ENCODE measurements around the gene MYO5B. TPM values are rescaled to one million over a fixed set of nuclear protein-coding genes. Genes with fewer than 3 reads are reported as not detected.

MYO5B gene
- total RNA-seq, 1 donor from 2014 or later, result 0.52 TPM

DNA sequence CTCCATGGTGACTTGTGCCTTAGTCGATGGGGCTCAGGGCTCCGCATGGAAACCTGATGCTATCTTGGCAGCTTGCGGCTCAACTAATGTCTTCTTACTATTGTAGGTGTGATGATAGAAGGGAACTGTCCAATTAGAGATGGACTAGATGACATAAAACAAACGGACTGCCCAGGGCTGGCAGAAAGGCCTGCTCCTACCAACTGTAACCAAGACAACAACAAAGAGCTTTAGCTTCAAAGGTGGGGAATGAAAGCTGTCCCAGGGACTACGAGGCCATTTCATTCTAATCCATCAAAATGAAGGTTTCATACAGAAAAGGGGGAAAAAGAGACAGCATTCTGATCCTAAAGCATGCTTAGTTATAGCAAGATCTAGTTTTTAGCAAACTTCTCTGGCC lies 194.7 kb downstream of the MYO5B start:
- H3K27me3 ChIP-seq (ENCODE audit: control insufficient read depth in 3 of 3, insufficient read depth in 3 of 3, low read length in 3 of 3), result no peaks in the 10 kb centered on the region

DNA sequence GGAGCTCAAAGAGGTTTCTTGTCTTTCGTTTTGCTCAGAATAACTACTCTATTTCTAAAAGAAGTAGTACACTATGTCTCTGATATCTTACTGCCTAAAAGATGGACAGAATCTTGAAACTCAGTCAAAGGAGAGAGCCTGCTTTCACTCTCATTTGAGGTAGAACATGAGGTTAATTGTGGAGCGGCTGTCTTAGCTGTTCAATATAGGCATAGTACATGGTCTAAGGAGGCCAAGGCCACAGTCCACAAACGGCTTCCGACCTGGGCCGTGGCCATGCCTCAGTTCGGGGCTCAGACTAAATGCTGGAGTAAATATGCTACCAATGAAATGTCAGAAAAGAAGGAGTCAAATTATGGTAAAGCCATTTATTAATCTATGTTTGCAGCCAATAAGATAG lies 195.8 kb downstream of the MYO5B start:
- Histone ChIP-seq H3K4me3 (ENCODE audit: low read length in 3 of 3) (no peak overlapping the region), H3K27me3 (ENCODE audit: control insufficient read depth in 3 of 3, insufficient read depth in 3 of 3, low read length in 3 of 3) (no peaks in the 10 kb centered on the region), H3K4me1 (ENCODE audit: control insufficient read depth in 3 of 3, insufficient read depth in 3 of 3, low read length in 3 of 3) (no peaks in the 10 kb centered on the region), H3K36me3 (ENCODE audit: control insufficient read depth in 3 of 3, insufficient read depth in 3 of 3, low read length in 3 of 3) (no peaks in the 10 kb centered on the region), H3K9ac (ENCODE audit: low read depth in 1 of 3, low read length in 3 of 3) (no peak overlapping the region), H3K9me3 (ENCODE audit: control insufficient read depth in 3 of 3, low read length in 3 of 3) (no peaks in the 10 kb centered on the region), H3K27ac (ENCODE audit: low read depth, low read length) (no peak overlapping the region)

More for the DNA sequence above, 194.7 kb downstream of the MYO5B start:
- H3K9me3 ChIP-seq (ENCODE audit: control insufficient read depth in 3 of 3, low read length in 3 of 3), result no peaks in the 10 kb centered on the region
- H3K4me3 ChIP-seq (ENCODE audit: low read length in 3 of 3), result no peak overlapping the region
- H3K36me3 ChIP-seq (ENCODE audit: control insufficient read depth in 3 of 3, insufficient read depth in 3 of 3, low read length in 3 of 3), result no peaks in the 10 kb centered on the region
- H3K4me1 ChIP-seq (ENCODE audit: control insufficient read depth in 3 of 3, insufficient read depth in 3 of 3, low read length in 3 of 3), result no peaks in the 10 kb centered on the region
- no peak overlapping the region for H3K9ac ChIP-seq (ENCODE audit: low read depth in 1 of 3, low read length in 3 of 3)
- no peak overlapping the region for H3K27ac ChIP-seq (ENCODE audit: low read depth, low read length)

DNA sequence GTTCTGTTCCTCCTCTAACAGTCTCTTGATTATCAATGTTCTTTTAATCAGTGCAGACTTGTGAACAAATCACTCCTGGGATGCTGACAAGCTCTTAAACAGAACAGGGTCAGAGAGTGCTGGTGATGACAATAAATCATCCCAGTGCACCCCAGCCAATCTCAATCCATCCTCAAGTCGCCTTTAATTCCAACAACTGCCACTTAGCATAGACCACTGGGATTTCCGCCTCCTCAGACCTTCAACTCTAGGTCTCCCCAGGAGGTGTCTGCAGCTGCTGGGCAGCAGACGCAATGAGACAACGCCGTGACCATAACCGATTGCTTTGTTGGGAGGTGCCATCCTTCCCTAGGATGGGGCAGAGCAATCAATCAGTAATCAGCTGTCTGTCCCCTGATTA lies 197.4 kb downstream of the MYO5B start:
- H3K9me3 ChIP-seq (ENCODE audit: control insufficient read depth in 3 of 3, low read length in 3 of 3), result no peaks in the 10 kb centered on the region
- no peaks in the 10 kb centered on the region for H3K27me3 ChIP-seq (ENCODE audit: control insufficient read depth in 3 of 3, insufficient read depth in 3 of 3, low read length in 3 of 3)
- no peak overlapping the region for H3K4me3 ChIP-seq (ENCODE audit: low read length in 3 of 3)
- no peak overlapping the region for H3K27ac ChIP-seq (ENCODE audit: low read depth, low read length)
- H3K4me1 ChIP-seq (ENCODE audit: control insufficient read depth in 3 of 3, insufficient read depth in 3 of 3, low read length in 3 of 3), result no peaks in the 10 kb centered on the region
- no peaks in the 10 kb centered on the region for H3K36me3 ChIP-seq (ENCODE audit: control insufficient read depth in 3 of 3, insufficient read depth in 3 of 3, low read length in 3 of 3)
- H3K9ac ChIP-seq (ENCODE audit: low read depth in 1 of 3, low read length in 3 of 3), result no peak overlapping the region

DNA sequence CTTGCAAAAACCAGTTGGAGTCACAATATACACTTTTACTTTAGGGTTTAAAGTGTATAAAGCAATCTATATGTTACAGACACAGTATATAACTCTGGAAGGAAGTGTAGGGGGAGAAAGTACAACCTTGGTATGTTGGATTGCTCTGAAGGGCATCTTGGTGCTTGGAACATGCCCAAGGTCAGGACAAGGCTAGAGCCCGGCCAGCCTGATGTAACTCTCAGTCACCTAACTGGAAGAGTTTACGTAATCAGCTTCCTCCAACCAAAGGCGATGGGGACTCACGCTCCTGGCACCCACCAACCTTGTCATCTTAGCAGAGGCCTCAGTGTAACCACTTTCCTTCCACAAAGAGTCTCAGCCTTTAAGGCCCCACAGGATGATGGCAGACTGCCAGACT lies 200.5 kb downstream of the MYO5B start:
- no peaks in the 10 kb centered on the region for H3K9me3 ChIP-seq (ENCODE audit: control insufficient read depth in 3 of 3, low read length in 3 of 3)
- H3K27me3 ChIP-seq (ENCODE audit: control insufficient read depth in 3 of 3, insufficient read depth in 3 of 3, low read length in 3 of 3), result no peaks in the 10 kb centered on the region
- no peak overlapping the region for H3K9ac ChIP-seq (ENCODE audit: low read depth in 1 of 3, low read length in 3 of 3)
- H3K4me3 ChIP-seq (ENCODE audit: low read length in 3 of 3), result no peak overlapping the region
- H3K4me1 ChIP-seq (ENCODE audit: control insufficient read depth in 3 of 3, insufficient read depth in 3 of 3, low read length in 3 of 3), result no peaks in the 10 kb centered on the region
- no peak overlapping the region for H3K27ac ChIP-seq (ENCODE audit: low read depth, low read length)
- H3K36me3 ChIP-seq (ENCODE audit: control insufficient read depth in 3 of 3, insufficient read depth in 3 of 3, low read length in 3 of 3), result no peaks in the 10 kb centered on the region

DNA sequence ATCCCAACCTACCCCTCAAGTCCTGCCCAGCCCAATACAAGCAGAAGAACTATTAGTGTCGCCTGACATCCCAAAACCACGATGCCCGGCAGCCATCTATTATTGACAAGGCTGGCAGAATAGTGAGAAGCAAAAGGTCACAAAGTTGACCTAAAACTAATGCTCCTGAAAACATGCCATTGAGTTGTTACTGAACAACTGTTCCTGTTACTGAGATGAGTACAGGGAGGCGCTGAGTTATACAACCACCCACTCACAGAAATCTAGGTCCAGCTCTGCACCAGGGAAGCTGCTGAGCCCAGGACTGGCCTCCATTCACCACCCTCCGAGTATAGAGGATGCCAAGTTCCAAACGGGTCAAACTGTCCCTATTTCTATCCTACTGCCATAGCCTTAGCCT lies 201.6 kb downstream of the MYO5B start:
- no peak overlapping the region for H3K9ac ChIP-seq (ENCODE audit: low read depth in 1 of 3, low read length in 3 of 3)
- H3K27ac ChIP-seq (ENCODE audit: low read depth, low read length), result no peak overlapping the region
- no peak overlapping the region for H3K4me3 ChIP-seq (ENCODE audit: low read length in 3 of 3)
- no peaks in the 10 kb centered on the region for H3K27me3 ChIP-seq (ENCODE audit: control insufficient read depth in 3 of 3, insufficient read depth in 3 of 3, low read length in 3 of 3)
- H3K4me1 ChIP-seq (ENCODE audit: control insufficient read depth in 3 of 3, insufficient read depth in 3 of 3, low read length in 3 of 3), result peaks cover 3 to 4% (median 3%) of the 10 kb centered on the region in 3 donors
- no peaks in the 10 kb centered on the region for H3K36me3 ChIP-seq (ENCODE audit: control insufficient read depth in 3 of 3, insufficient read depth in 3 of 3, low read length in 3 of 3)
- no peaks in the 10 kb centered on the region for H3K9me3 ChIP-seq (ENCODE audit: control insufficient read depth in 3 of 3, low read length in 3 of 3)

DNA sequence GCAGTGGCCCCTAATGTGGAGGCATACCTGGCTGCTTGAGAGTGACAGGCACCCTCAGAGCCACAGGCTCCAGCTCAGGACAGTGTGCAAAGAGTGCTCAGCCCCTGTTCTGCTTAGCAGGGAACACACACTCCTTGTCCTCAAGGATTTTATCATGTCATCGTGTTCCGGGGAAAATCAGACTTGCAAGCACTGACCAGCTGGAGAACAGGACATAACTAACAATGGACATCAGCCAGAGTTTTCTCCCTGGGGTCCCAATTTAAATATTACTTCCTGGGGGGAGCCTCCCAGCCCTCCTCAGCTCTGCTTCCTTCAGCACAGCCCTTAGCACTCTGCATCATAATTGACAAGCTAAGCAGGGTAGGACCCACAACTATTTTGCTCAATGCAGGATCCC lies 206.2 kb downstream of the MYO5B start:
- Histone ChIP-seq H3K27me3 (ENCODE audit: control insufficient read depth in 3 of 3, insufficient read depth in 3 of 3, low read length in 3 of 3) (peaks cover 0 to 3% (median 0%) of the 10 kb centered on the region in 3 donors), H3K4me3 (ENCODE audit: low read length in 3 of 3) (no peak overlapping the region), H3K36me3 (ENCODE audit: control insufficient read depth in 3 of 3, insufficient read depth in 3 of 3, low read length in 3 of 3) (no peaks in the 10 kb centered on the region), H3K27ac (ENCODE audit: low read depth, low read length) (no peak overlapping the region), H3K9me3 (ENCODE audit: control insufficient read depth in 3 of 3, low read length in 3 of 3) (no peaks in the 10 kb centered on the region), H3K4me1 (ENCODE audit: control insufficient read depth in 3 of 3, insufficient read depth in 3 of 3, low read length in 3 of 3) (peaks cover 3 to 14% (median 8%) of the 10 kb centered on the region in 3 donors), H3K9ac (ENCODE audit: low read depth in 1 of 3, low read length in 3 of 3) (no peak overlapping the region)

DNA sequence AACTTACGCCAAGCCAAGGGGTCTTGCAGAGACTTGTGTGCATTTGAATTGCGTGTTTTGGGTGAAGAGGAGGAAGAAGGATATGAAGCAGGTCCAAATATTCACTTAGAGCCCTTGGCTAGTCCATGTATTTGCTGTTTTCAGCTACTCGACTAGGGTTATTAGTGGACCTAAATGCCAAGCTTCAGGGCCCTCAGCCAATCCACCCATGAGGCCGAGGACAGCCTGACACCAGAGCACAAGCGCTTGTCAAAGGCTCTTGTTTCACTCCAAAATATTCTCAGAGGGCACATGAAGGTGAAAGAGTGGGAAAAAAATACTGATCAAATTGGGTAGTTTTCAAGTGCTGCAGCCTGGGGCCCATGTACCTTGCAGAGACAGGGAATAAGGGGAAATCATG lies 206.8 kb downstream of the MYO5B start:
- Histone ChIP-seq H3K4me3 (ENCODE audit: low read length in 3 of 3) (no peak overlapping the region), H3K9me3 (ENCODE audit: control insufficient read depth in 3 of 3, low read length in 3 of 3) (no peaks in the 10 kb centered on the region), H3K27me3 (ENCODE audit: control insufficient read depth in 3 of 3, insufficient read depth in 3 of 3, low read length in 3 of 3) (peaks cover 0 to 3% (median 0%) of the 10 kb centered on the region in 3 donors), H3K4me1 (ENCODE audit: control insufficient read depth in 3 of 3, insufficient read depth in 3 of 3, low read length in 3 of 3) (peaks cover 3 to 14% (median 8%) of the 10 kb centered on the region in 3 donors), H3K27ac (ENCODE audit: low read depth, low read length) (no peak overlapping the region), H3K9ac (ENCODE audit: low read depth in 1 of 3, low read length in 3 of 3) (no peak overlapping the region), H3K36me3 (ENCODE audit: control insufficient read depth in 3 of 3, insufficient read depth in 3 of 3, low read length in 3 of 3) (no peaks in the 10 kb centered on the region)

DNA sequence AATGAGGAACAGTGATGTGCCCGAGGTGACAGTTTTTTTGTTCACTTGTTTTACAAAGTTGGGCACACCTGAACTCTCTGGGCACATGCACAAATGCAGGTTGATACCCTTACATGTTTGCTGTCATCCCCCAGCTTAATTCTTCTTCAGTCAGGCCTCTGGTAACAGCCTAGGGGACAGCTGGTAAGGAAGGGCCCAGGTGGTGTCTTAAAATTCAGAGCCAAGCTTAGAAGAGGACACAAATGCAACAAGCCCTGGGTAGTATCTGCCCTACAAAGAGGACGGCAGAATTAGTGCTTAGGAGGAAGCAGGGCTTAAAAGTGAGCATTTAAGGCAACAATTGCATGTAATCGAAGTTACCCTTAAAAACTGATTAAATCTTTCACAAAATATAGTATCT lies 209.7 kb downstream of the MYO5B start:
- H3K36me3 ChIP-seq (ENCODE audit: control insufficient read depth in 3 of 3, insufficient read depth in 3 of 3, low read length in 3 of 3), result no peaks in the 10 kb centered on the region
- no peak overlapping the region for H3K27ac ChIP-seq (ENCODE audit: low read depth, low read length)
- H3K9ac ChIP-seq (ENCODE audit: low read depth in 1 of 3, low read length in 3 of 3), result no peak overlapping the region
- no peaks in the 10 kb centered on the region for H3K9me3 ChIP-seq (ENCODE audit: control insufficient read depth in 3 of 3, low read length in 3 of 3)
- H3K4me1 ChIP-seq (ENCODE audit: control insufficient read depth in 3 of 3, insufficient read depth in 3 of 3, low read length in 3 of 3), result peaks cover 3 to 16% (median 10%) of the 10 kb centered on the region in 3 donors
- H3K4me3 ChIP-seq (ENCODE audit: low read length in 3 of 3), result no peak overlapping the region
- peaks cover 0 to 3% (median 0%) of the 10 kb centered on the region in 3 donors for H3K27me3 ChIP-seq (ENCODE audit: control insufficient read depth in 3 of 3, insufficient read depth in 3 of 3, low read length in 3 of 3)

DNA sequence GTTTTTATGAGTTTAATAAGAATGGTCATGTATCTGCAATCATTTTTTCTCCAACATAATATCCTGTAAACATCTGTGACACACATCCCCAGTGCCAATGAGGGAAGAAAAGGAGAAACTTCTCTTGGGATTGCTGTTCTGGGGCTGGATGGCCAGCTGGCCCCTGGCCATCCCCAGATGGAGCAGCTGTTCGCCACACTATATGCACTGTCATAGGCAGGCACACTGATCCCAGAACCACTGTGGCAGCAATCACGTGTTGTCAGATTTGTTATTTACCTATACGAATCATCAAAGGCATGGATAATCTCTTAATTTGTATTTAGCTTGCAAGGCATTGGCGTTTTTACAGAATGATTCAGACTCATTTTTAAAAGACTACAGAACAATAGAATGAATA lies 214.1 kb downstream of the MYO5B start:
- no peaks in the 10 kb centered on the region for H3K9me3 ChIP-seq (ENCODE audit: control insufficient read depth in 3 of 3, low read length in 3 of 3)
- no peak overlapping the region for H3K4me3 ChIP-seq (ENCODE audit: low read length in 3 of 3)

DNA sequence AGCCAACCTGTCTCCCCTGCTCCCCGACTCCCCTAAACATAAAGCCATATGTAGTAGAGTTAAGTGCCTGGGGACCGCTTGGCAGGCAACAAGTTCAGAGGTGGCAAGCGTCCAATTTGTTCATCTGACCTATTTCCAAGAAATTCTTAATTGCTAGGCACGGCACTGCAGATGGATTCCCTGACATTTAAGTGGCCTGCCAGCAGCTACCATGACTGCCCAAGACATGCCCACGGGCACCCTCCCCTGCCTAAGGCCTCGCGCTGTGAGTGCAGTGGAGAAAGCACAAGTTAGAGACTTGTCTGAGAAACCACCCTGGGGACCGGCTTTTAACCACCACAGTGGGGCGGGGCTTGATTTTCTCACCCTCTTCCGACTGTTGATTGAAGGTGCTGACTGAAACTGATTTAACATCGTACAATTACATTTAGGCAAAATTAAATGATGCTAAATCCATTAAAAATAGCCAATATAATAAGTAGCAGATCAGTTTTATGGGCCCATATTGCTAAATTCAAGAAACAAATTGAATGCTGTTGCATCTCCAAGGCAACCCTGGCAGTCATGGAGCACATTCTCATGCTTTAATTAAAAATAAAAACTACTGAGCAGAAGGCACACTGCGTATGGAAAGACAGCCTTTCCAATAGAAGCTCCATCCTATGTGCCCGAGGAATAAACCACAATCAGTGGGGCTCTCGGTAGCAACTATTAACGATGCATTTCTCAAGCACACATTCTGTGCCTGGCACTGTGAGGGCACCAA lies 218.0 kb downstream of the MYO5B start:
- H3K9me3 ChIP-seq (ENCODE audit: control insufficient read depth in 3 of 3, low read length in 3 of 3), result no peaks in the 10 kb centered on the region

More for the DNA sequence above, 214.1 kb downstream of the MYO5B start:
- H3K4me1 ChIP-seq (ENCODE audit: control insufficient read depth in 3 of 3, insufficient read depth in 3 of 3, low read length in 3 of 3), result peaks cover 0 to 3% (median 3%) of the 10 kb centered on the region in 3 donors
- no peak overlapping the region for H3K27ac ChIP-seq (ENCODE audit: low read depth, low read length)
- peaks cover 0 to 7% (median 0%) of the 10 kb centered on the region in 3 donors for H3K27me3 ChIP-seq (ENCODE audit: control insufficient read depth in 3 of 3, insufficient read depth in 3 of 3, low read length in 3 of 3)
- H3K36me3 ChIP-seq (ENCODE audit: control insufficient read depth in 3 of 3, insufficient read depth in 3 of 3, low read length in 3 of 3), result no peaks in the 10 kb centered on the region
- no peak overlapping the region for H3K9ac ChIP-seq (ENCODE audit: low read depth in 1 of 3, low read length in 3 of 3)

More for the DNA sequence above, 218.0 kb downstream of the MYO5B start:
- H3K9ac ChIP-seq (ENCODE audit: low read depth in 1 of 3, low read length in 3 of 3), result no peak overlapping the region
- peaks cover 0 to 4% (median 0%) of the 10 kb centered on the region in 3 donors for H3K27me3 ChIP-seq (ENCODE audit: control insufficient read depth in 3 of 3, insufficient read depth in 3 of 3, low read length in 3 of 3)
- H3K36me3 ChIP-seq (ENCODE audit: control insufficient read depth in 3 of 3, insufficient read depth in 3 of 3, low read length in 3 of 3), result no peaks in the 10 kb centered on the region
- H3K4me1 ChIP-seq (ENCODE audit: control insufficient read depth in 3 of 3, insufficient read depth in 3 of 3, low read length in 3 of 3), result peaks cover 0 to 6% (median 3%) of the 10 kb centered on the region in 3 donors
- H3K4me3 ChIP-seq (ENCODE audit: low read length in 3 of 3), result no peak overlapping the region
- H3K27ac ChIP-seq (ENCODE audit: low read depth, low read length), result no peak overlapping the region

Measured in skeletal muscle tissue (tissue), 4 donors.